ENCODE results near the gene ADNP2.

DNA sequence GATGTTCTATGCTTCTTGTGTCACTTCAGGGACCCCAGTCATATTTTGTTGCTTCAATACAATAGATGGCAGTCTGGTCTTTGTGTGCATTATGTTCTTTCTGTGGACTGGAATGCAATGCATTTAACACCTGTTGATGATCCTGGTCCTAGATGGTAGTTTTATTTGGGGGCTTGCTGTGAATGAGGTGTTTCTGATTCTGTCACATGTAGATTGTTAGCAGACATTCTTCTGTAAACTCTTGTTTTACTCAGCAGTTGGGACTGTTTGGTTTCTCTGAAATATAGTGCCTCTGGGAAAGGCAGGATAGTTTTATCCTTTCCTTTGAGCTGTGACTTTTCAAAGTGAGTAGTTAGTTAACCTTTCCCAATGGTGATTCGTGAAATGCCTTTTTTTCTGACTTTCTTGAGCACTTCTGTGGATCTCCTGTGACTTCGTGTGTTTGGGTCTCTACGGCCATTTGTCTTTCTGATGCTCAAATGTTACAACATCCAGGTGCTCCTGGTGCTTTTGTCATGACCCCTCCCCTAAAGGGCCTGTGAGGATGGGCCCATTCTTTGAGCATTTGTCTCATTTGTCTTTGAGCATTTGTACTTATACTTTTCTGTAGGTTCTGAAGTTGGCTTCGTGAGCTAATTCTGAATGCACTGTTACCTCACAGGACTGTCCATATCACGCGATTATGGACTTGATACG is 20.8 kb downstream of the ADNP2 start:
- TF ChIP-seq, protein P1, sequence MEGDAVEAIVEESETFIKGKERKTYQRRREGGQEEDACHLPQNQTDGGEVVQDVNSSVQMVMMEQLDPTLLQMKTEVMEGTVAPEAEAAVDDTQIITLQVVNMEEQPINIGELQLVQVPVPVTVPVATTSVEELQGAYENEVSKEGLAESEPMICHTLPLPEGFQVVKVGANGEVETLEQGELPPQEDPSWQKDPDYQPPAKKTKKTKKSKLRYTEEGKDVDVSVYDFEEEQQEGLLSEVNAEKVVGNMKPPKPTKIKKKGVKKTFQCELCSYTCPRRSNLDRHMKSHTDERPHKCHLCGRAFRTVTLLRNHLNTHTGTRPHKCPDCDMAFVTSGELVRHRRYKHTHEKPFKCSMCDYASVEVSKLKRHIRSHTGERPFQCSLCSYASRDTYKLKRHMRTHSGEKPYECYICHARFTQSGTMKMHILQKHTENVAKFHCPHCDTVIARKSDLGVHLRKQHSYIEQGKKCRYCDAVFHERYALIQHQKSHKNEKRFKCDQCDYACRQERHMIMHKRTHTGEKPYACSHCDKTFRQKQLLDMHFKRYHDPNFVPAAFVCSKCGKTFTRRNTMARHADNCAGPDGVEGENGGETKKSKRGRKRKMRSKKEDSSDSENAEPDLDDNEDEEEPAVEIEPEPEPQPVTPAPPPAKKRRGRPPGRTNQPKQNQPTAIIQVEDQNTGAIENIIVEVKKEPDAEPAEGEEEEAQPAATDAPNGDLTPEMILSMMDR (tag by site-specific recombination; IDR thresholded peaks at IDR 0.05), result no peak
- TF ChIP-seq, protein P2, sequence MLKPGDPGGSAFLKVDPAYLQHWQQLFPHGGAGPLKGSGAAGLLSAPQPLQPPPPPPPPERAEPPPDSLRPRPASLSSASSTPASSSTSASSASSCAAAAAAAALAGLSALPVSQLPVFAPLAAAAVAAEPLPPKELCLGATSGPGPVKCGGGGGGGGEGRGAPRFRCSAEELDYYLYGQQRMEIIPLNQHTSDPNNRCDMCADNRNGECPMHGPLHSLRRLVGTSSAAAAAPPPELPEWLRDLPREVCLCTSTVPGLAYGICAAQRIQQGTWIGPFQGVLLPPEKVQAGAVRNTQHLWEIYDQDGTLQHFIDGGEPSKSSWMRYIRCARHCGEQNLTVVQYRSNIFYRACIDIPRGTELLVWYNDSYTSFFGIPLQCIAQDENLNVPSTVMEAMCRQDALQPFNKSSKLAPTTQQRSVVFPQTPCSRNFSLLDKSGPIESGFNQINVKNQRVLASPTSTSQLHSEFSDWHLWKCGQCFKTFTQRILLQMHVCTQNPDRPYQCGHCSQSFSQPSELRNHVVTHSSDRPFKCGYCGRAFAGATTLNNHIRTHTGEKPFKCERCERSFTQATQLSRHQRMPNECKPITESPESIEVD (tag by site-specific recombination; IDR thresholded peaks at IDR 0.05), result no peak
- TF ChIP-seq, protein P3, sequence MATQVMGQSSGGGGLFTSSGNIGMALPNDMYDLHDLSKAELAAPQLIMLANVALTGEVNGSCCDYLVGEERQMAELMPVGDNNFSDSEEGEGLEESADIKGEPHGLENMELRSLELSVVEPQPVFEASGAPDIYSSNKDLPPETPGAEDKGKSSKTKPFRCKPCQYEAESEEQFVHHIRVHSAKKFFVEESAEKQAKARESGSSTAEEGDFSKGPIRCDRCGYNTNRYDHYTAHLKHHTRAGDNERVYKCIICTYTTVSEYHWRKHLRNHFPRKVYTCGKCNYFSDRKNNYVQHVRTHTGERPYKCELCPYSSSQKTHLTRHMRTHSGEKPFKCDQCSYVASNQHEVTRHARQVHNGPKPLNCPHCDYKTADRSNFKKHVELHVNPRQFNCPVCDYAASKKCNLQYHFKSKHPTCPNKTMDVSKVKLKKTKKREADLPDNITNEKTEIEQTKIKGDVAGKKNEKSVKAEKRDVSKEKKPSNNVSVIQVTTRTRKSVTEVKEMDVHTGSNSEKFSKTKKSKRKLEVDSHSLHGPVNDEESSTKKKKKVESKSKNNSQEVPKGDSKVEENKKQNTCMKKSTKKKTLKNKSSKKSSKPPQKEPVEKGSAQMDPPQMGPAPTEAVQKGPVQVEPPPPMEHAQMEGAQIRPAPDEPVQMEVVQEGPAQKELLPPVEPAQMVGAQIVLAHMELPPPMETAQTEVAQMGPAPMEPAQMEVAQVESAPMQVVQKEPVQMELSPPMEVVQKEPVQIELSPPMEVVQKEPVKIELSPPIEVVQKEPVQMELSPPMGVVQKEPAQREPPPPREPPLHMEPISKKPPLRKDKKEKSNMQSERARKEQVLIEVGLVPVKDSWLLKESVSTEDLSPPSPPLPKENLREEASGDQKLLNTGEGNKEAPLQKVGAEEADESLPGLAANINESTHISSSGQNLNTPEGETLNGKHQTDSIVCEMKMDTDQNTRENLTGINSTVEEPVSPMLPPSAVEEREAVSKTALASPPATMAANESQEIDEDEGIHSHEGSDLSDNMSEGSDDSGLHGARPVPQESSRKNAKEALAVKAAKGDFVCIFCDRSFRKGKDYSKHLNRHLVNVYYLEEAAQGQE (tag by site-specific recombination; IDR thresholded peaks at IDR 0.05), result no peak
- TF ChIP-seq, protein P4, sequence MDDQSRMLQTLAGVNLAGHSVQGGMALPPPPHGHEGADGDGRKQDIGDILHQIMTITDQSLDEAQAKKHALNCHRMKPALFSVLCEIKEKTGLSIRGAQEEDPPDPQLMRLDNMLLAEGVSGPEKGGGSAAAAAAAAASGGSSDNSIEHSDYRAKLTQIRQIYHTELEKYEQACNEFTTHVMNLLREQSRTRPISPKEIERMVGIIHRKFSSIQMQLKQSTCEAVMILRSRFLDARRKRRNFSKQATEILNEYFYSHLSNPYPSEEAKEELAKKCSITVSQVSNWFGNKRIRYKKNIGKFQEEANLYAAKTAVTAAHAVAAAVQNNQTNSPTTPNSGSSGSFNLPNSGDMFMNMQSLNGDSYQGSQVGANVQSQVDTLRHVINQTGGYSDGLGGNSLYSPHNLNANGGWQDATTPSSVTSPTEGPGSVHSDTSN (CRISPR knock-in tag; IDR thresholded peaks at IDR 0.05), result no peak
- TF ChIP-seq, protein P5, sequence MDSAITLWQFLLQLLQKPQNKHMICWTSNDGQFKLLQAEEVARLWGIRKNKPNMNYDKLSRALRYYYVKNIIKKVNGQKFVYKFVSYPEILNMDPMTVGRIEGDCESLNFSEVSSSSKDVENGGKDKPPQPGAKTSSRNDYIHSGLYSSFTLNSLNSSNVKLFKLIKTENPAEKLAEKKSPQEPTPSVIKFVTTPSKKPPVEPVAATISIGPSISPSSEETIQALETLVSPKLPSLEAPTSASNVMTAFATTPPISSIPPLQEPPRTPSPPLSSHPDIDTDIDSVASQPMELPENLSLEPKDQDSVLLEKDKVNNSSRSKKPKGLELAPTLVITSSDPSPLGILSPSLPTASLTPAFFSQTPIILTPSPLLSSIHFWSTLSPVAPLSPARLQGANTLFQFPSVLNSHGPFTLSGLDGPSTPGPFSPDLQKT (IDR thresholded peaks at IDR 0.05; ENCODE audit: borderline replicate concordance, low read depth, low read length), result no peak
- TF ChIP-seq, protein P6, sequence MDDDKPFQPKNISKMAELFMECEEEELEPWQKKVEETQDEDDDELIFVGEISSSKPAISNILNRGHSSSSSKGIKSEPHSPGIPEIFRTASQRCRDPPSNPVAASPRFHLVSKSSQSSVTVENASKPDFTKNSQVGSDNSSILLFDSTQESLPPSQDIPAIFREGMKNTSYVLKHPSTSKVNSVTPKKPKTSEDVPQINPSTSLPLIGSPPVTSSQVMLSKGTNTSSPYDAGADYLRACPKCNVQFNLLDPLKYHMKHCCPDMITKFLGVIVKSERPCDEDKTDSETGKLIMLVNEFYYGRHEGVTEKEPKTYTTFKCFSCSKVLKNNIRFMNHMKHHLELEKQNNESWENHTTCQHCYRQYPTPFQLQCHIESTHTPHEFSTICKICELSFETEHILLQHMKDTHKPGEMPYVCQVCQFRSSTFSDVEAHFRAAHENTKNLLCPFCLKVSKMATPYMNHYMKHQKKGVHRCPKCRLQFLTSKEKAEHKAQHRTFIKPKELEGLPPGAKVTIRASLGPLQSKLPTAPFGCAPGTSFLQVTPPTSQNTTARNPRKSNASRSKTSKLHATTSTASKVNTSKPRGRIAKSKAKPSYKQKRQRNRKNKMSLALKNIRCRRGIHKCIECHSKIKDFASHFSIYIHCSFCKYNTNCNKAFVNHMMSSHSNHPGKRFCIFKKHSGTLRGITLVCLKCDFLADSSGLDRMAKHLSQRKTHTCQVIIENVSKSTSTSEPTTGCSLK (tag by site-specific recombination; IDR thresholded peaks at IDR 0.05), result no peak
- TF ChIP-seq ZNF24 (tag by site-specific recombination; IDR thresholded peaks at IDR 0.05), result no peak
- no peak for TF ChIP-seq SP7 (tag by site-specific recombination; IDR thresholded peaks at IDR 0.05)

Data from HEK293 (cell line).